HG03460 (cell line): ENCODE results near the gene TBX1.

Experiments
- ATAC-seq: cut with Tn5 transposase; IDR thresholded peaks from one replicate; pipeline ENCODE4 v1.9.1; 2021; ENCODE audit not compliant: unreplicated experiment

Gene TBX1

GRCh38 chr22:19760058-19760950 is at the start of gene TBX1:
TBX1 (plus strand) TSS chr22:19760778; CDS start chr22:19760844, 66 bp downstream.
- ATAC-seq: no peak

- no peak for ATAC-seq
Observed at GRCh38 chr22:19713245-19713644, 47.3 kb upstream of the TBX1 start.

GRCh38 chr22:19713650-19714311 is 46.8 kb upstream of the TBX1 start:
- no peak for ATAC-seq

GRCh38 chr22:19714312-19715187 is 46.0 kb upstream of the TBX1 start, which contains the start of gene SEPTIN5:
SEPTIN5 (plus strand) TSS chr22:19714503; CDS start chr22:19714589, 86 bp downstream.
- no peak for ATAC-seq

GRCh38 chr22:19715188-19715930 is 45.2 kb upstream of the TBX1 start:
- ATAC-seq: no peak

- ATAC-seq: no peak
Observed at GRCh38 chr22:19716041-19716828, 44.3 kb upstream of the TBX1 start.

GRCh38 chr22:19716829-19717105 is 43.8 kb upstream of the TBX1 start:
- no peak for ATAC-seq

- ATAC-seq: no peak
Observed at GRCh38 chr22:19717181-19717580, 43.4 kb upstream of the TBX1 start.

- ATAC-seq: no peak
Observed at GRCh38 chr22:19717691-19718455, 42.7 kb upstream of the TBX1 start.

GRCh38 chr22:19718456-19719049 is 42.0 kb upstream of the TBX1 start:
- no peak for ATAC-seq

- ATAC-seq: no peak
Observed at GRCh38 chr22:19719050-19719482, 41.5 kb upstream of the TBX1 start.

- ATAC-seq: no peak
Observed at GRCh38 chr22:19719488-19720021, 41.0 kb upstream of the TBX1 start.

- ATAC-seq: no peak
Observed at GRCh38 chr22:19720150-19720827, 40.3 kb upstream of the TBX1 start.

- no peak for ATAC-seq
Observed at GRCh38 chr22:19720999-19721329, 39.6 kb upstream of the TBX1 start.

GRCh38 chr22:19721330-19722177 is 39.0 kb upstream of the TBX1 start:
- no peak for ATAC-seq

GRCh38 chr22:19722178-19722981 is 38.2 kb upstream of the TBX1 start:
- no peak for ATAC-seq

- no peak for ATAC-seq
Observed at GRCh38 chr22:19722982-19723231, 37.7 kb upstream of the TBX1 start.
